NCI-H2081 (cell line): ENCODE measurements around the gene MRGPRD.

Experiments used
- DNase-seq, 2 experiments: peaks; one replicate each; lab custom pipeline; 2025; lab: John Stamatoyannopoulos, UW

MRGPRD gene

DNA sequence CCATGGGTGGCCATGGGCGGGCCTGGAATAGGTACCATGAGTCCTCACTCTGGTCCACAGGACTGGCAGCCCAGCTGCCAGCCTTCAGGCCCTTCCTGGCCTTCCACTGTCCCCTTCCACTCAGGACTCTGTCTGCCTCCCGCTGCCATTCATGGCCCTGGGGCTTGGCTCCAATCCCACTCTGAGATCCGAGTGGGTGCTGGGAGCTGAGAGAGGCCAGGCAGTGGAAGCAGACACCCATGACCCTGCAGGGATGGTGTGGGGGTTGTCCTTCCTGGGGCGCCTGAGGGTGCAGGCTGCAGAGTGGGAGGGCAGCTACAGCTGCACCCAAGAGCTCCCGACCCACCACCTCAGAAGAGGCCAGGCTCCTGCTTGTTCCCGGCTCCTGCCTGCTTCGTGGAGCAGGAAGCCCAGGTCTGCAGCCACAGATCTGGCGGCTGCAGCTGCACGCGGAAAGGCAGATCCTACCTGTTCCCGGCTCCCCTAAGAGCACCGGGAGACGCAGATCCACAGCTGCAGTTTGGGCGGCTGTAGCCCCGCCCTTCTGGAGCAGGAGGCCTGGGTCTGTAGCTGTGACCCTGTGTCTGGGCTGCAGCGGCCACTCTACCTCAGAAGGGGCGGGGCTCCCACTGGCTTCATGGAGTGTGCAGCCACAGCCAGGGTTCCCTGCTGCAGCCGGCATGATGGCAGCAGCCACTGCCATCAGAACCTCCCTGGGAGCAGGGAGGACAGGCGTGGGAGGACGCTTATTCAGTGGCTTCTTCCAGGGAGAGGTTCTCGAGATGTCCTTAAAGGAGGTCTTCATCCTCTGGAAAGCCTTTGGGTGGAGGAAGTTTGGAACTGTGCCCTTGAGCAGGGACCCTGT, 49.6 kb downstream of the MRGPRD start:
- no peak for DNase-seq
